Keratinocyte (primary cell): ENCODE measurements around the gene ZNF689. TPM values are rescaled to one million over a fixed set of nuclear protein-coding genes. Genes with fewer than 3 reads are reported as not detected.

Experiments
- DNase-seq: peaks from one replicate; pipeline ENCODE4 v3.0.0-alpha.2; 2011; ENCODE audit warnings: low read depth, missing footprints, low spot score
- FAIRE-seq: peaks from 2 replicates; lab custom pipeline; 2011; peaks lifted over from hg19 to GRCh38; lab: Jason Lieb, UNC
- H2AFZ ChIP-seq: 2 replicates; pipeline ENCODE4 v1.6.0; 2012; ENCODE audit warnings: low read length, control low read depth, inconsistent platforms; ENCODE audit not compliant: control insufficient read depth
- H3K27ac ChIP-seq: 2 replicates; pipeline ENCODE4 v1.5.1; 2011; ENCODE audit warnings: low read length; ENCODE audit not compliant: control insufficient read depth, insufficient read depth
- H3K27me3 ChIP-seq: 3 replicates; pipeline ENCODE4 v1.6.0; 2011; ENCODE audit warnings: low read length; ENCODE audit not compliant: control insufficient read depth, insufficient read depth; ENCODE audit errors: extremely low read depth
- H3K36me3 ChIP-seq, 2 experiments: 2 replicates in 1 of 2; 3 replicates in 1 of 2; pipeline ENCODE4 v1.5.1; 2011; ENCODE audit warnings: low read length in 2 of 2, mild to moderate bottlenecking in 1 of 2; ENCODE audit not compliant: control insufficient read depth in 2 of 2, insufficient read depth in 2 of 2; ENCODE audit errors: extremely low read depth in 1 of 2
- H3K4me1 ChIP-seq: 3 replicates; pipeline ENCODE4 v1.5.1; 2011; ENCODE audit warnings: low read length; ENCODE audit not compliant: control insufficient read depth, insufficient read depth; ENCODE audit errors: extremely low read depth
- H3K4me2 ChIP-seq: 3 replicates; pipeline ENCODE4 v1.6.0; 2011; ENCODE audit warnings: low read depth, low read length; ENCODE audit not compliant: control insufficient read depth, insufficient read depth; ENCODE audit errors: extremely low read depth
- H3K4me3 ChIP-seq, 3 experiments: fragments of 200-600 bp in 1 of 3; sonication (generic) in 1 of 3; 2 replicates in 2 of 3; 3 replicates in 1 of 3; pipeline ENCODE4 v1.5.1; 2011 to 2016; ENCODE audit warnings: low read length in 3 of 3, mild to moderate bottlenecking in 3 of 3, control low read depth in 2 of 3, inconsistent platforms in 1 of 3, low read depth in 1 of 3, mixed read lengths in 1 of 3, mixed run types in 1 of 3, moderate library complexity in 1 of 3; ENCODE audit not compliant: control insufficient read depth in 2 of 3, insufficient read depth in 2 of 3; ENCODE audit errors: extremely low read depth in 1 of 3
- H3K79me2 ChIP-seq: 2 replicates; pipeline ENCODE4 v1.6.0; 2012; ENCODE audit warnings: low read length; ENCODE audit not compliant: control insufficient read depth, insufficient read depth
- H3K9ac ChIP-seq: 3 replicates; pipeline ENCODE4 v1.6.0; 2011; ENCODE audit warnings: low read length; ENCODE audit not compliant: control insufficient read depth, insufficient read depth; ENCODE audit errors: extremely low read depth
- H3K9me1 ChIP-seq: 3 replicates; pipeline ENCODE4 v1.6.0; 2011; ENCODE audit warnings: low read length; ENCODE audit not compliant: control insufficient read depth, insufficient read depth; ENCODE audit errors: extremely low read depth
- H3K9me3 ChIP-seq: 2 replicates; pipeline ENCODE4 v1.5.1; 2012; ENCODE audit warnings: low read depth, low read length; ENCODE audit not compliant: control insufficient read depth
- H4K20me1 ChIP-seq: 3 replicates; pipeline ENCODE4 v1.6.0; 2011; ENCODE audit warnings: low read length; ENCODE audit not compliant: control insufficient read depth, insufficient read depth; ENCODE audit errors: extremely low read depth
- CTCF ChIP-seq, 3 experiments: IDR thresholded peaks in 1 of 3; conservative IDR thresholded peaks in 1 of 3; optimal IDR thresholded peaks in 1 of 3; 2 replicates in 2 of 3; 3 replicates in 1 of 3; pipeline versions ENCODE3 to v1.5.1; 2011; ENCODE audit warnings: low read length in 3 of 3, mild to moderate bottlenecking in 3 of 3, moderate library complexity in 2 of 3, control low read depth in 1 of 3, inconsistent platforms in 1 of 3; ENCODE audit not compliant: insufficient read depth in 2 of 3; ENCODE audit errors: extremely low read depth in 1 of 3
- EZH2 ChIP-seq: IDR thresholded peaks from one replicate; pipeline ENCODE4 v1.6.1; 2012; ENCODE audit warnings: inconsistent platforms, mild to moderate bottlenecking, low read length, moderate library complexity
- dilution Hi-C: fragments of 300-500 bp; cut with MboI; formaldehyde crosslinking; loops from one replicate; pipeline ENCODE4 v1.7.0; 2020; ENCODE audit warnings: low sequenced_read_pairs; ENCODE audit not compliant: extremely low pct_ligation_motif_present
- polyA plus RNA-seq, 5 experiments: library from polyadenylated mRNA; depleted of rRNA in 3 of 5; stranded (reverse) in 3 of 5; stranded (forward) in 1 of 5; unstranded in 1 of 5; fragments of >200 nt; gene quantifications; 1 replicate in 1 of 5; 2 replicates in 3 of 5; 3 replicates in 1 of 5; pipeline versions ENCODE4 v1.2.1 to v1.2.3, GENCODE V29; 2011 to 2012; ENCODE audit warnings: missing spikeins in 2 of 5, low read depth in 1 of 5, low replicate concordance in 1 of 5

Gene ZNF689
- polyA plus RNA-seq, 1 donor (not counting 4 experiments of a cell fraction or from before 2014, with no cell fraction given): 3.3 TPM

- H4K20me1 ChIP-seq: no peaks in the 10 kb centered on the region
- H3K79me2 ChIP-seq: no peaks in the 10 kb centered on the region
- no peak overlapping the region for H3K4me2 ChIP-seq
- H2AFZ ChIP-seq: no peak overlapping the region
- FAIRE-seq (no peak), DNase-seq (no peak)
- peaks cover 25% of the 10 kb centered on the region for H3K4me1 ChIP-seq
- H3K4me3 ChIP-seq: no peak overlapping the region
- H3K9me1 ChIP-seq: no peaks in the 10 kb centered on the region
- no peaks in the 10 kb centered on the region for H3K36me3 ChIP-seq
- H3K27me3 ChIP-seq: no peaks in the 10 kb centered on the region
- no peaks in the 10 kb centered on the region for H3K9me3 ChIP-seq
- dilution Hi-C loops: no loop called here
- H3K9ac ChIP-seq: no peak overlapping the region
- TF ChIP-seq CTCF (optimal IDR thresholded peaks at IDR 0.05 in 1 of 3, IDR thresholded peaks at IDR 0.05 in 1 of 3, conservative IDR thresholded peaks at IDR 0.05 in 1 of 3; ENCODE audit: extremely low read depth in 1 of 3, insufficient read depth in 2 of 3, low read length in 3 of 3): no peak
- no peak for TF ChIP-seq EZH2
- H3K27ac ChIP-seq: no peak overlapping the region
Measured at GRCh38 chr16:30565526-30565925, 44.7 kb downstream of the ZNF689 start.

GRCh38 chr16:30562021-30562420, 48.2 kb downstream of the ZNF689 start:
- H4K20me1 ChIP-seq: no peaks in the 10 kb centered on the region
- no peak overlapping the region for H3K4me2 ChIP-seq
- no peaks in the 10 kb centered on the region for H3K9me3 ChIP-seq
- DNase-seq (no peak), FAIRE-seq (no peak)
- TF ChIP-seq EZH2: no peak
- no peak for TF ChIP-seq CTCF (optimal IDR thresholded peaks at IDR 0.05 in 1 of 3, IDR thresholded peaks at IDR 0.05 in 1 of 3, conservative IDR thresholded peaks at IDR 0.05 in 1 of 3; ENCODE audit: extremely low read depth in 1 of 3, insufficient read depth in 2 of 3, low read length in 3 of 3)
- peaks cover 7% of the 10 kb centered on the region for H3K79me2 ChIP-seq
- H3K4me3 ChIP-seq: no peak overlapping the region
- no peak overlapping the region for H2AFZ ChIP-seq
- H3K9me1 ChIP-seq: no peaks in the 10 kb centered on the region
- H3K4me1 ChIP-seq: peaks cover 11% of the 10 kb centered on the region
- no peaks in the 10 kb centered on the region for H3K27me3 ChIP-seq
- H3K9ac ChIP-seq: no peak overlapping the region
- H3K27ac ChIP-seq: no peak overlapping the region
- dilution Hi-C loops: no loop called here
- no peaks in the 10 kb centered on the region for H3K36me3 ChIP-seq
